Prostate gland (tissue), 2 donors: ENCODE data around the gene PTPN18. TPM values are rescaled to one million over a fixed set of nuclear protein-coding genes. Genes with fewer than 3 reads are reported as not detected.

Experiments
- DNase-seq: peaks from one replicate; pipeline ENCODE4 v3.0.0-alpha.2; 2019; ENCODE audit warnings: low spot score
- H3K27ac ChIP-seq, 2 donors: fragments of 200-600 bp; sonication (generic); 2 replicates each; pipeline ENCODE4 v1.5.1; 2017 to 2019
- H3K27me3 ChIP-seq: fragments of 200-600 bp; sonication (generic); replicated peaks from 2 replicates; pipeline ENCODE4 v1.5.1; 2019; ENCODE audit not compliant: insufficient read depth
- H3K36me3 ChIP-seq, 2 donors: fragments of 200-600 bp; sonication (generic); 1 replicate in 1 of 2; 2 replicates in 1 of 2; pipeline versions ENCODE4 v1.5.1 to v1.8.1; 2017 to 2019
- H3K4me1 ChIP-seq: fragments of 200-600 bp; sonication (generic); replicated peaks from 2 replicates; pipeline ENCODE4 v1.5.1; 2019
- H3K4me3 ChIP-seq, 2 donors: fragments of 200-600 bp; sonication (generic); 2 replicates each; pipeline ENCODE4 v1.5.1; 2017 to 2019
- H3K9me3 ChIP-seq: fragments of 200-600 bp; sonication (generic); 2 replicates; pipeline ENCODE4 v1.5.1; 2017
- POLR2A ChIP-seq: fragments of 450-650 bp; IDR thresholded peaks from one replicate; pipeline ENCODE4 v1.6.1; 2016; ENCODE audit warnings: antibody characterized with exemption, mild to moderate bottlenecking
- POLR2AphosphoS5 ChIP-seq: sonication (generic); formaldehyde crosslinking; IDR thresholded peaks from one replicate; pipeline ENCODE4 v1.6.1; 2017; ENCODE audit warnings: antibody characterized with exemption
- WGBS: methylation state at CpG from one replicate; pipeline ENCODE4 v1.1.5; 2018; 5-methylcytosine and 5-hydroxymethylcytosine counted together
- intact Hi-C: fragments of 100-400 bp; cut with DNase I; formaldehyde crosslinking; loops from one replicate; pipeline ENCODE4 v1.14.2; 2022
- total RNA-seq, 2 donors: library from RNA; depleted of rRNA; stranded (reverse); fragments of >200 nt; gene quantifications; one replicate each; pipeline ENCODE4 v1.1.0, GENCODE V29; 2016
- TF ChIP-seq, protein P1 (sequence below), 4 experiments: fragments of 200-600 bp in 2 of 4; fragments of 450-650 bp in 2 of 4; sonication (generic) in 2 of 4; IDR thresholded peaks; 1 replicate in 3 of 4; 2 replicates in 1 of 4; pipeline ENCODE4 v1.5.1; 2016 to 2019; ENCODE audit warnings: antibody characterized with exemption in 4 of 4, mild to moderate bottlenecking in 2 of 4, moderate library complexity in 2 of 4

Gene PTPN18
- total RNA-seq, 2 donors from 2014 or later: 37.1 to 93.6 TPM

DNA sequence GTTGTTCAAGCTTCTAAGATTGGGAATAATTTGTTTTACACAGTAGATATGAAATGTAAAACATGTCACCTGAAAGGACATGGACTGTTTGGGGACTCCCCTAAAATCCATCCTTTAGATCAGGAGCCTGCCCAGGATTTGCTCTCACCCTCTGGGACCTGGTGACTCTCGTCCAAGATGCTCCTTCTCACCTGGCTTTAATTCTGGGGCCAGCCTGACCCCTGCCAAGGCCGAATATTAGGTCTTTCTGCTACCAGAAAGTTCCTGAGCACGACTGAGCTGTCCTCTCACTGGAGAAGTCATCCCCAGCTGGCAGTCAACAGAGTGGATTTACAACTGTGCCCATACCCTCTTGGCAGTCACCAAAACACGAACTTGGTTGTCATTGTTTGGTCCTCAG lies 25.3 kb downstream of the PTPN18 start:
- intact Hi-C loops: no loop called here
- Histone ChIP-seq H3K4me3 (no peak overlapping the region), H3K9me3 (no peaks in the 10 kb centered on the region), H3K27ac (no peak overlapping the region), H3K4me1 (no peaks in the 10 kb centered on the region), H3K27me3 (no peaks in the 10 kb centered on the region), H3K36me3 (no peaks in the 10 kb centered on the region)
- no peak for DNase-seq
- TF ChIP-seq, protein P1, sequence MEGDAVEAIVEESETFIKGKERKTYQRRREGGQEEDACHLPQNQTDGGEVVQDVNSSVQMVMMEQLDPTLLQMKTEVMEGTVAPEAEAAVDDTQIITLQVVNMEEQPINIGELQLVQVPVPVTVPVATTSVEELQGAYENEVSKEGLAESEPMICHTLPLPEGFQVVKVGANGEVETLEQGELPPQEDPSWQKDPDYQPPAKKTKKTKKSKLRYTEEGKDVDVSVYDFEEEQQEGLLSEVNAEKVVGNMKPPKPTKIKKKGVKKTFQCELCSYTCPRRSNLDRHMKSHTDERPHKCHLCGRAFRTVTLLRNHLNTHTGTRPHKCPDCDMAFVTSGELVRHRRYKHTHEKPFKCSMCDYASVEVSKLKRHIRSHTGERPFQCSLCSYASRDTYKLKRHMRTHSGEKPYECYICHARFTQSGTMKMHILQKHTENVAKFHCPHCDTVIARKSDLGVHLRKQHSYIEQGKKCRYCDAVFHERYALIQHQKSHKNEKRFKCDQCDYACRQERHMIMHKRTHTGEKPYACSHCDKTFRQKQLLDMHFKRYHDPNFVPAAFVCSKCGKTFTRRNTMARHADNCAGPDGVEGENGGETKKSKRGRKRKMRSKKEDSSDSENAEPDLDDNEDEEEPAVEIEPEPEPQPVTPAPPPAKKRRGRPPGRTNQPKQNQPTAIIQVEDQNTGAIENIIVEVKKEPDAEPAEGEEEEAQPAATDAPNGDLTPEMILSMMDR (IDR thresholded peaks at IDR 0.05): no peak
- TF ChIP-seq POLR2A (no peak), POLR2AphosphoS5 (no peak)
- 93% methylated on average over 4 of the region's 4 CpGs for WGBS

DNA sequence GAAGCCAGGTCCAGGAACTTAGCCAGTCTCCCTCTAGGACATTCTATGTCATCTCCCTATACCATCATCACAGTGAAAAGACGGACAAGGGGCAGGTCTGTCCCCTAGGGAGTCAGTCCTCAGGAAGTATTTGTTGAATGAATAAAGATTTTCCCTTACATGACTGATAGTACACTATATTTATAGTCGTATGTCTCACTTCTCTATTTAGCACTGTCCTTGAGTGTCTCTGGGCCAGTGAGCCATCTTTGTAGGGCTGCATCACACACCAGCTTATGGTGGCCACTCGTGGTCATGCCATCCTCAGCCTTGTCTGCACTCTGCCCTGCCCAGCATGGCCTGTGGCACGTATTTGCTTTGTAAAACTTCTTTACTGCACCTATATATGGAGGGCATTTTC lies 25.8 kb downstream of the PTPN18 start:
- no peaks in the 10 kb centered on the region for H3K27me3 ChIP-seq
- no peak for DNase-seq
- H3K36me3 ChIP-seq: no peaks in the 10 kb centered on the region
- no peaks in the 10 kb centered on the region for H3K9me3 ChIP-seq
- intact Hi-C loops: no loop called here
- no peaks in the 10 kb centered on the region for H3K4me1 ChIP-seq
- no peak for TF ChIP-seq POLR2A
- TF ChIP-seq, protein P1 (IDR thresholded peaks at IDR 0.05): no peak
- no peak for TF ChIP-seq POLR2AphosphoS5
- no peak overlapping the region for H3K27ac ChIP-seq
- WGBS: 91% methylated on average over 4 of the region's 4 CpGs
- H3K4me3 ChIP-seq: no peak overlapping the region

DNA sequence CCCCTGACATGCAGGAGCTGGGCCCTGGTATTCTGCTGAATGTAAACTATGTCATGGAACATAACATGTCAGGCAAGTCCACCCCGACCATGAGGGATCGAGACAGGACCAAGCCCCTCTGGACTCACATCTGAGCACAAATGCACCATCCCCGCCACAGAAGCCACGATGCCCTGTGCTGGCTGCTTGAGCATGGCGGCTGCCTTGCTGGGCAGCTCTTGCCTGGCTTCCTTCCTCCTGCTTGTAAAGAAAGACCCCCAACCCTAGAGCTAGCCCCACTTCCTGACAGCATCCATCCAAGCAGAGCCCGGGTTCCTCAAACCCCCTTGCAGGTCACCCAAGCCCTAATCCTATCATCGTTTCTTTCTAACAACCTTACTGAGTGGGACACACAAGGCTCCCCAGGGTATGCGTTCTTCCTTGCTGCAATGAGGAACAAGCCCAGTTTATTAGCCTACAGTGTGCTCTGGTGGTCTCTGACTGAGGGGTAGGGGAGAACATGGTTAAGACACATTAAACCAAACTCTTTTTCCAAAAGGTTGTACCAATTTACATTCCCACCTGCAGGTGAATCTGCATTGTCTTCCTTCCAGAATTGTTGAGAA lies 26.6 kb downstream of the PTPN18 start:
- H3K36me3 ChIP-seq: no peaks in the 10 kb centered on the region
- 96% methylated on average over 8 of the region's 8 CpGs for WGBS
- TF ChIP-seq POLR2AphosphoS5: no peak
- TF ChIP-seq, protein P1 (IDR thresholded peaks at IDR 0.05): no peak
- no peak for TF ChIP-seq POLR2A
- no peak overlapping the region for H3K27ac ChIP-seq
- H3K9me3 ChIP-seq: no peaks in the 10 kb centered on the region
- no peaks in the 10 kb centered on the region for H3K4me1 ChIP-seq
- no peak overlapping the region for H3K4me3 ChIP-seq
- DNase-seq: no peak
- intact Hi-C loops: no loop called here
- H3K27me3 ChIP-seq: no peaks in the 10 kb centered on the region

DNA sequence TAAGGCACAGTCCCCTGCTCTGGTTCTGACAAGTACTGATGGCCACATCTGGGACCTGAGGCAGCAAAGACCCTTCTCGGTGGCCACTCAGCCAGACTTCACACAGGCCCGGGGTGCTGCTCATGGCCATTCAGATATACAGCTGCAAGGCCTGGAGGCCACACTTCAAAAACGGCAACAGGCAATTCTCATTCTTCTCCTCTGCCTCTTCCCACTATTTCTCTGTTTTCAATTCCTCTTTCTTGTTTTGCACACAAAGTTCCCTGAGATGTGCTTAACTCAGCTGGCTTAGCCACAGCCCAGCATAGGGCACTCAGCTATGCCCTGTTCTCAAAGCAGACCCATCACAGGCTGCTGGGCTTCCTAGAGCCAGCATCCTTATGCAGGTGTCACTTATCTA lies 29.9 kb downstream of the PTPN18 start:
- DNase-seq: no peak
- no peak overlapping the region for H3K27ac ChIP-seq
- TF ChIP-seq POLR2AphosphoS5 (no peak), POLR2A (no peak)
- TF ChIP-seq, protein P1 (IDR thresholded peaks at IDR 0.05): no peak
- H3K27me3 ChIP-seq: no peaks in the 10 kb centered on the region
- intact Hi-C loops: no loop called here
- no peaks in the 10 kb centered on the region for H3K9me3 ChIP-seq
- no peaks in the 10 kb centered on the region for H3K36me3 ChIP-seq
- WGBS: 84% methylated on average over 3 of the region's 3 CpGs
- H3K4me1 ChIP-seq: no peaks in the 10 kb centered on the region
- H3K4me3 ChIP-seq: no peak overlapping the region

DNA sequence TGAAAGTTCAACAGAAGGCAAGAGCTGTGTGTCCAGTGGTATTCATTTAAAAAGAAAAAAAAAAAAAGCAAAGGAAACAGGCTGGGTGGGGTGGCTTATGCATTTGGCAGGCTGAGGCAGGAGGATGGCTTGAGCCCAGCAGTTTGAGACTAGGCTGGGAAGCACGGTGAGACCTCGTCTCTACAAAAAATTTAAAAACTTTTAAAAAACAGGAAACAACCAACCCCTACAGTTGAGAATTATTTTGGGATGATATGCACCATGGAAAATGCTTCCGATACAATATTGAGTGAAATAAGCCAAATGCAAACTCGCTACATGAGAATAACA lies 31.2 kb downstream of the PTPN18 start:
- no peak for TF ChIP-seq POLR2A
- no peak for TF ChIP-seq POLR2AphosphoS5
- TF ChIP-seq, protein P1 (IDR thresholded peaks at IDR 0.05): no peak
- H3K27ac ChIP-seq: no peak overlapping the region
- no peak overlapping the region for H3K4me3 ChIP-seq
- DNase-seq: no peak
- no peaks in the 10 kb centered on the region for H3K27me3 ChIP-seq
- no peaks in the 10 kb centered on the region for H3K4me1 ChIP-seq
- intact Hi-C loops: no loop called here
- 57% methylated on average over 4 of the region's 4 CpGs for WGBS
- H3K9me3 ChIP-seq: no peaks in the 10 kb centered on the region
- H3K36me3 ChIP-seq: no peaks in the 10 kb centered on the region
